HG02678 (cell line): Measurements from ENCODE around the gene FBLN1.

Experiments used
- ATAC-seq: cut with Tn5 transposase; IDR thresholded peaks from one replicate; pipeline ENCODE4 v1.9.1; 2021; ENCODE audit warnings: mild to moderate bottlenecking, moderate library complexity; ENCODE audit not compliant: unreplicated experiment

The FBLN1 gene

DNA sequence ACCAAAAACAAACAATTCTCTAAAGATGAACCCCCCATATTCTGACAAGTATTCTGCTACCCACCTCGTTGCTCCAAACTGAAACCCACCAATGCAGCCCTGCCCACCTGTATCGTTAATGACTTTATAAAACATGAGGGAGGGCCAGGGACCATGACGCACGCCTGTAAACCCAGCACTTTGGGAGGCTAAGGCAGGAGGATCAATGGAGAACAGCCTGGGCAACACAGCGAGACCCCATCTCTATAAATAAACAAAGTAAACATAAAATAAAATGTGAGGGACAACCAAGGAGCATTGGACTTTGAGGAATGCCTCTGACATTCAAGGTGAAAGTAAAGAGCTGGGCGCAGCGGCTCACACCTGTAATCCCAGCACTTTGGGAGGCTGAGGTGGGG, 129.2 kb downstream of the FBLN1 start:
- no peak for ATAC-seq

DNA sequence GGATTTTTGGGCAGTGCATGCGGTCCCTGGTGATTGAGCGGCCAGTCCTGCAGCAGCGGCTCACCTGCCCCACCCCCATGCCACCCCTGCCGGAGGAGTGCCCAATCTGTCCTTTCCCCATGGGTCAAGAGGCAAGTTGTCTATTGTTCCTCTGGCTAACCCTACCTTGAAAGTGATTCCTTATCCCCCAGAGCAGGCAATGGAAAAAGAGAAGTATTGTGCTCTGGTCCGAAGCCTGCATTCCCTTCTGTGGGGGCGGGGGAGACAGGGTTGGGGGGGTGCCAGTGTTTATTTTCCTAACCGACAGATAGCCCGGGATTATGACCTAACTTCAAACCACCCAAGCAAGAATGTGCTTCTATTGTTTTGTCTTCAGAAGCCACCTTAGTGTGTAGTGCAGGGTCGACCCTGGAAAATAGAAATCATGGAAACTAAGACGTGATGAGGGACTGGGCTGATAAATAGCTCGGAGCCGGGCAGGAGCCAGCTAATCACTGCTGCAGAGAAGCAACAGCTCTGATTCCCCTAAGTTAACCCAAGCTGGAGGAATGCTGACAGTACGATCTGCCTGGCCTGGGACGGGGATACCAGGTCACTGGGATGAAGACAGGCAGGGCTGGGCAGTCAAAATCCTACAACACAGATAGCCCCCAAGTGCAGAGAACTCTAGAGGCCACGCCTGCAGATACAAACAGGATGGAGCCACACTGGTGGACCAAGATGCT, 130.3 kb downstream of the FBLN1 start:
- no peak for ATAC-seq

DNA sequence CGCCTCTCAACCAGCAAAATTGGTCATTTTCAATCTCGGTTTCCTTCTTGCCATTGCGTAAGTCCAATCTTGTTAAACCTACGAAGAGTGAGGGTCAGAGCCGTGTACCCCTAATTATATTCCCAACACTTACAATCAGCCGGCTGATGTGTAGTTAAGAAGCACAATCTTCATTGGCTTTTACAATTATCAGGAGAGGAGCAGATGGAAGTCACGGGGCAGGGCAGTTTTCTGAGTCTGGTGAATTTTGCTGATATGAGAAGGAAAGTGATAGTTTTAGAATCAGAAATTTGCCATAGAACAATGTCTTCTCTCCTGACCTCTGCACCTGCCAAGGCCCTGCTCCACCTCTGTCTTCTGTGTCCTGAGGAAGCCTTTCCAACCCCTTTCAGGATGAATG, 134.0 kb downstream of the FBLN1 start:
- ATAC-seq, result no peak

DNA sequence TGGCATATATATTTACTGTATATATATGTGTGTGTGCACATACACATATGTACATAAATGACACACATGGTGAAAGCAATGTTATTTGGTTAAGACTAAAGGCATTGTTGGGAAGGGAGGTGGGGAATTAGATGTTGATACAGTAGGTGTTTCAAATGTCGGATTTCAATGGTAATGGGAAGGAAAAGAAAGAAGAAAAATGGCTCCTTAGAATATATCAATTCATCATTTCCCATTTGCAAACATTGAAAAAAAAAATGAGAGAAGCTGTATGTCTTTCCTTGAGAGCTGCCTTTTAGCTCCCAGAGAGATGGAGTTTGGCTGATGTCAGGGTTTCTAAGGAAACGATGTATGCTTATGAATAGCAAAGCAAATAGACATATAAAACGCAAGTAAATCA, 135.5 kb downstream of the FBLN1 start:
- no peak for ATAC-seq

DNA sequence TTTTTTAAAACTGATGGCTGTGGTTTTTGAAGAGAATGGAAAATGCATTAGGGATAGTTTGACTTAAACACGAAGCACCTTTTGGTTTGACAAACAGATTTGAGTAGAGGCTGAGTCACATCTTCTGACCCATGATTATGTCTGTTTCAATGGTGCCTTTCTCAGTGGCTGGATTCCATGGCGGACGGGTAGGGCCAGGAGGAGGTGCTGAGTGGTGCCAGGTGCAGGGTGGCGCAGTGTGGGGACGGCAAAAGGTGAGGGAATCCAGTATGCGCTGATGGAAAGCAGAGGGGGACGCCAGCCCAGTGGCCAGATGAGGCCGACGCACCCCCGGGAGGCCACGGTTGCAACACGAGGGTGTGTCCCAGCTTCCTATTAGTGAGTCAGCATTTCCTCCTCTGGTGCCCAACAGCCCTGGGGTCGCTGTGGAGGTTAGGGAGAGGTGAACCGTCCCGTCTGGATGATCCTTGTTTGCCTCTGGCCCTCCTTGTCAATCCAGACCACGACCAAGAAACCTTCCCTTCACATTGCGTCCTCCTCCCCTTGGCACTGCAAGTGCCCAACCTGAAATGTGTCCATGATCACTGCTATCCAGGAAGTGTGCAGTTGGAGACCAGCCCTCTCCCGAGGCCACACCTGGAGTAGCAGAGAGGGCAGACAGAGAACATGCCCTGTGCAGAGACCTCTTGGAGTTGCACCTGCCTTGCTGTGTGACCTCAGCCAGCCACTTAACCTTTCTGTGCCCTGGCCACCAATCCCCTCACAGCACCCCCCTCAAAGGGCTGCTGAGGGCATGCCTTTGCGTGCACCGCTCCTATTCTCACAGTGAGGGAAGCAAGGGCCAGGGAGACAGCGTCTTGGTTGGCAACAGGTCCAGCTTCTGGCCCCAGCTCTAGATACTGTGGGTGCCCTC, 136.4 kb downstream of the FBLN1 start:
- ATAC-seq, result no peak

DNA sequence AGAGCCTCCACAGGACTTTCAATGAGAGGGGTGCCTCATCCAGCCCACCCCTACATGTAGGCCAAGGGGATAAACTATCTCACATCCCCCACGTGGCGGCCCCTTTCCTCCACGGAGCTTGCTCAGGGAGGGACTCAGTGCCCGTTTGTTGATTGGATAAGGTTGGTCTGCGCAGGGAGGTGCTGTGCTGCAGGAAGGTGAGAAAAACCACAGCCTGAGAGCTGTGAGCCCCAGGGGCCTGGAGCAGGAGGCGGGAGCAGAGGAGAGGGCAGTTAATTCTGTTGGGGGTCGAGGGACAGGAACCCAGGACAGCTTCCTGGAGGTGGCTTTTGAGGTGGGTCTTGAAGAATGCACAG, 137.0 kb downstream of the FBLN1 start:
- no peak for ATAC-seq

DNA sequence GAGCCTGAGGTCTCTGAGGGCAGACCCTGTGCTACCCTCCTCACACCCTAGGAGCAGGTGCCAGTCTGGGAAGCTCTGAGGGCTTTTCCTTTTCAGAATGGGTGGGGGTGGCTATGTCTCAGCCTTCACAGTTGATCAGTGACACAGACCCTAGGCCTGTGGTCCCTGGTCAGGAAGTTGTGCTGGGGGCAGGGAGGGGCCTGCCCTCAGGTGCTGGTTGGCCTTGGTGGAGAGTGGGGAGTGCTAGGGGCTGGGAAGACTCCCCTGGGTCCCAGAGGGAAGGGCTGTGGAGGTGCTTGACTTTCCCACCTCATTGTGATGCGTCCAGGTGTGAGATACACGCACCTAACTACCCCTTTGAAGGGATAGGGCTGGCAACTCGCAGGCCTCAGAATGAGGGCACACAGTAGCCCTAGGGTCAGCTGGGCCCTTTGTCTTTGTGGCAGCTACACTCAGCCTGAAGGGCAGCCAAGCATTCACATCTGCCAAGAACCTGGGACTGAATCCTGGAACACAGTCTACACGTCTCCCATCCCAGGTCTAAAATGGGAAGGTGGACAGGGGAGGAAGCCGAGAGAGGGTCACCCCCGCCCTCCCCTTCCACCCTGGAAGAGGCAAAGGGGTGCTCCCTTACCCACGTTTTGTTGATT, 137.7 kb downstream of the FBLN1 start:
- ATAC-seq, result no peak

DNA sequence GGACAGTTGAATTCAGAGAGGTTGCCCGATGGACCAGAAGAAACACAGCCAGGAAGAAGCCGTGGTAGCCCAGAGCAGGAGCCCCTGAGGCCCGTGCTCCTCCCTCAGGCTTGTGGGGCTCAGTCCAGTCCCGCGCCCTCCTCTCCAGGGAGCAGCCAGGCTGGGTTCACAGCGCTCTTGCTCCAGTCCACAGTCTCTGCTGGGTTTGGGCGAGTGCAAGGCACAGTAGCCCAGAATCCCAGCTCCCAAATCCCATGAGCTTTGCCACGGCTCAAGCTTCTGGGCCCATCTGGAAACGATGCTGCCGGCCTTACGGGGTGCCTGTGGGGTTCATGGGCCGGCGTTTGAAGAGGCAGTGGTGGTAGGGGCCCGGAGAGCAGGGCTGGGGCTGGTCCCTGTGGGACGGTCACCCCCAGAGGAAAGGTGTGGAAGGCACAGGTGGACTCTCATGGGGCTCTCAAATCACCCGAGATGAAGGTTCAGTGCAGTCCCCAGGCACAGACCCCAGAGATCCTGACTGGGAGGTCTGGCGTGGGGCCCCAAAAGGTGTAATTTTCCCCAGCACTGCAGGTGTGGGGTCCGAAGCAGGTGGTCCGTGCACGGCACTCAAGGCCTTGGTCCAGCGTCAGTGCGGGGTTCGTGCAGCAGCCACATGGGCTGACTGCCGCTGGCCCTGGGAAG, 138.4 kb downstream of the FBLN1 start:
- ATAC-seq, result no peak

DNA sequence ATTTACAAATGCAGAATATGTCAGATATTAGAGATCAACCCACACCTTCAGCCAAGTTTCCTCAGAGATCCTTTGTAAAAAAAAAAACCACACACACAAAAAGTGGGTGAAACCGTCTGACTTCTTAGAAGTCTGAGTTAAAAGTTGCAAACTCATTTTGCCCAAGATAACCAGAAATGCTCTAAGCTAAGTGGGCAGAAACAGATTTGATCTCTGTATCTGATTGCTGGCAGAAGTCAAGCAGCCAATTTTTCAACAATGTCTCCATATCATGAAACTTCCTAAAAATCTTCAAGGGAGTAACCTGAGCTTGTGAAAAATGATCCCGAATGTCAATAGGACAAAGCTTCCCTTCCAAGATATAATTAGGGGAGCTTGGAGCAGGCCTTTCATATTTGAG, 140.3 kb downstream of the FBLN1 start:
- ATAC-seq, result no peak

DNA sequence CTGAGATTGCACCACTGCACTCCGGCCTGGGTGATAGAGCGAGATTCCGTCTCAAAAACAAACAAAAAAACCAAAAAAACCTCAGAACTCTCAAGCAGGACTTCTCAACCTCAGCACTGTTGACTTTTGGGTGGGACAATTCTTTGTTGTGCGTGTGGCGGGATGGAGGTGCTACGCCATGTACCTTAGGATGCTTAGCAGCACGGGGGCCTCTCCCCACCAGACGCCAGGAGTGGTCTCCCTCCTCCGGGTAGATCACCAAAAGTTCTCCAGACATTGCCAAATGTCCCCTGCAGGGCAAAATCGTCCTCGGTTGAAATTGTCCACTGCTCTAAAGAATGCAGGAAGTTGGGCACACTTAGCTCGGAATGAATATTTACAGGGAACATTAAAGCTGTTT, 142.0 kb downstream of the FBLN1 start:
- ATAC-seq, result no peak

DNA sequence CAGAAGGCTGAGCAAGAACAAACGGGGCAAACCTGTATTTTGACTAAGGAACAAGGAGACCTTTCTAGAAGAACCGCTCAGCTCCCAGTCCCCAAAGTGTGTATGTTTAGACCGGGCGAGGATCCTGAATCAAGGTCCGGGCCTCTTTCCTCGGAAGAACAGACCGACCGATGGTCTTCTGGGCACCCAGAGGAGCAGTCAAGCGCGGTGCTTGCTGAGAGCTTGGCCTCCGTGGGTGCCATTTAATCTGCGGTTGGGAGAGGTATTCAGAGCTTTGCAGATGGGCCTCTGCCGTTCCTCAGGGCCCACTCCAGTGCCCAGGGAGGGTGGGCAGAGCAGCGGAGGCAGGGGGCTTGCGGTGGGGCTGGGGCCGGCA, 142.5 kb downstream of the FBLN1 start:
- no peak for ATAC-seq

DNA sequence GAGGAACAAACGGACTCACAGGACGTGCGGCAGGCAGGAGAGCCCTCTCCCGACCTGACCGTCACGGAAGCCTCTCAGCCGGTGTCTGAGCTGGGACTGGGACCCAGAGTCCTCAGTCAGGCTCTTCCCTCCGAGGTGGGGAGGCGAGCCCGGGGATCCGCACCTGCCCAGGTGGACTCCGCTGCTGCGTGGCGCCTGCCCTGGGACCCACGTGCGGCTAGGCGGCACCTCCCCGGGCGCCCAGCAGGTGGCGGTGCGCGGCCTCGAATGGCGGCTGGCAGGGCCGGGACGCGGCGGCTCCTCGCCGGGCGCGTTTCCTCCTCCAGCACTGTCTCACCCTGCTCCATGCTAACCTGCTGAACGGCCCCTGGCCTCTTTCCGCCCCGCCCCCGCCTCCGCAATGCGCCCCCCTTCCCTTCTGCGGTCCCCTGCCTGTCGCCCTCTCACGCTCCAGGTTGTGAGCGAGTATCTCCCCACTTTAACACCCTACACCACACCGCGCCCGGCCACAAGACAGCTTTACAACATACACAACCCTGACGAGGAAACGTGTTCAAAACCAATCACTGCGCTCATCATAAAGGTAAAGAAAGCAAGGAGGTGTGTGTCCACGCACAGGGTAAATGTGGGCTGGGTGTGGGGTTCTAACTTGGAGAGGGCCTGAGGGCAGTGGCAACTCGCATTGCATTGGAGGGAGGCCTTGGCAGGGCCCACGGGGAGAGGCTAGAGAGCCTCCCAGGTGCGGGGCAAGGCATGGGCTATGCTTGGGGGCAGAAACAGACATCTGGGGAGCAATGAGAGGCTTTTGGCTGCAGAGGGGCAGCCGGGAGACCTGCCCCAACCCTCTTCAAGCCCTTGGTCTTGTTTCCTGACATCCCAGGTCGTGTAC, 143.1 kb downstream of the FBLN1 start:
- no peak for ATAC-seq

DNA sequence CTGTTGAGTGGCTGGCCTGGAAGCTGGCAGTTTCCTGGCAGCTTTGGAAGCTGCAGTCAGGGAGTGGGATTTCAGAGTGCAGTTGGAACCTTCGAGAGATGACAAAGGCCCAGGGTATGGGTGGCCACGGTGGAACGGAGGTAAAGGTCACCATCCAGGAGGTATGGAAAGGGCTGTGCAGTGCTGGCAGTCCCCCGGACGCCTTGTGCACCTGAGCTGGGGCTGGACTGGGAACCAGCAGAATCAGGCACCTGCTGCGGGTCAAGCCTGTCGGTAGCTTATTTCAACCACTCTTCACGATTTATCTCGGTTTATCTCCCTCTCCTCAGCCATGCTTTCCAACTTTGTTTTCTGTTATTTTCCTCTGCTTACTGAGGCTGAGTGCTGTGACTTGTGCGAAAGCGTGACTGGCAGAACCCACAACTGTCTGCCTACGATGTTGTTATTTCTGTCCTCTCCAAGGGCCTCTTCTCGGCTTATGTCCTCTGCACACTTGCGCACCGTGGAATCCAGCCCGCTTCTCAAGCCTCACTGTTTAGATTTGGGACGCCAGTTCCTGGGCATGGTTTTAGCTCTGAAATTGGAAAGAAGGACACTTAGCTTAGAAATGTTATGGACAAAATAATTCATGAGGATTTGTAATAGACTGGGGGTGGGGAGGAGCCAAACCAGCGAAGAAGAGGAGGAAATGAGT, 145.0 kb downstream of the FBLN1 start:
- no peak for ATAC-seq

DNA sequence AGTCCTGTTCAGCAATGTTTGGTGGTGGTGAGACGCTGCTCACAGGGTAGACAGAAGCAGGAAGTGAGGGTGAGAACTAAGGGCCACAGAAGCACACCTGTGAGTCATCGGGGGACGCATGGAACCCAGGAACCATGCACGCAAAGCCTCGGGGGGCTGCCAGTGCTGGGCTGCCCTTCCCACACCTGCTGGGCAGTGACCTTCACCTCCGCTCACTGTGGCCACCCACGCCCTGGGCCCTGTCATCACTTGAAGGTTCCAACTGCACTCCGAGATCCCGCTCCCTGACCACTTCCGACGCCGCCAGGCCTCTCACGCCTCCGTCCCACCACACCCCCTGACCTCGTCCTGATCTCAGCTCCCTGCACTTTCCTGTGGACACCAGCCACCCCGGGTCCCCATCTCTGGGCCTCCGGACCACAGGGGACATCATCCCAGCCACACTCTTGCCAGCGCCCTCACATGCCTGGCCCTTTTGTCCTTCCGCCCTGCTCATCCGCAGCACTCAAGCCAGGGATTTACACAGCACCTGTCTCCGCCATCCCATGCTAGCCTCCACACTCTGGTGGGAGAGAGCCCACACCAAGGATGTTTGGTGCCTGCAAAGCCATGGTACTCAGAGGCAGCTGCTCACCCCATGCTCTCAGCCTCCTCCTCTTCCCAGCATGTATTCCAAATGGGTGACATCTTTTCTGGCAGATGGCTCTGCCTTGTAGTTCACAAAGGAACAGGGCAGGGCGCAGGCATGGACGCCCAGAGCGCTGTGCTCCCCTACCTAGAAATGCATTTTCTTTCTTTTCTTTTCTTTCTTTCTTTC, 145.8 kb downstream of the FBLN1 start:
- ATAC-seq, result no peak

DNA sequence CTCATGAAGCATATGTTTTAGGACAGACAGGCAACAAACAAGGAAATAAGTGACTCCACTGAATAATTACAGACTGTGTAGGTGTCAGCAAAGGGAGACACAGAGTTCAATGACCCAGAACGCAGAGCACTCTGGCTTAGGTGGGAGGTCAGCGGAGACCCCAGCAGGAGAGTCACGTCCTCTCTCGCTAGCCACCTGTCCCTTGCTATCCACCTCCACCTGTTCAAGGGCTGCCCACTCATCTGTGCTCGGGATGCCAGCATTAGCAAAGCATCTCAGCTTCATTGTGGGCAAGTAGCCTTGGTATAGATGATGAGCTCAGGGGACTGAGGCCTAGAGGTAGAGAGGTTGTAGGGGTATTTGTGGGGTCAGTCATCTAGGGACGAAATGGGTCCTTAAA, 147.1 kb downstream of the FBLN1 start:
- ATAC-seq, result no peak

DNA sequence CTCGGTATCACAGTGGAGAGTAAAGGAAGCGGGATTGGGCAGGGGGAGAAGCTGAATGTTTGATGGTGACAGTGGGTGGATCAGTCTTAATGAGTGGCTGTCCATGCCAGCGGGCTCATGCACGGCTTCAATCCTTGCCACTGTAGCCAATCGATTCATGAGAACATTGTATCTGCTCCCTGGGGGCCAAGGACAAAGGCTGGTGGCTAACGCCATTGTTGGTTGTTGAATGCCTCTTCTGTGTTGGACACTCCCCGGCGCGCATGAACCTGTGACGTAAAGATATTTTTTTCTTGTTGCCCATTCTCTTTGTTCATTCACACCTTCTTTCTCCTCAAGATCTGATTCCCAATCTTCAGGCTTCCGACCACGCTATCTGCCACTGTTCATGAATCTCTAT, 148.0 kb downstream of the FBLN1 start:
- no peak for ATAC-seq
